HepG2 (cell line): ENCODE results near the gene DPEP3. TPM values are rescaled to one million over a fixed set of nuclear protein-coding genes. Genes with fewer than 3 reads are reported as not detected.

Experiments
- ARNTL ChIP-seq: sonication (generic); formaldehyde crosslinking; IDR thresholded peaks from 2 replicates; pipeline ENCODE4 v1.4.0; 2020; ENCODE audit warnings: mild to moderate bottlenecking, missing genetic modification reagents
- CCDC6 ChIP-seq: sonication (generic); formaldehyde crosslinking; IDR thresholded peaks from 2 replicates; pipeline ENCODE4 v1.8.1; 2022; ENCODE audit warnings: mild to moderate bottlenecking, missing genetic modification reagents, moderate library complexity
- EEA1 ChIP-seq: sonication (generic); formaldehyde crosslinking; IDR thresholded peaks from 2 replicates; pipeline ENCODE4 v1.5.1; 2020; ENCODE audit warnings: mild to moderate bottlenecking, missing genetic modification reagents, borderline replicate concordance
- FOXP1 ChIP-seq, 2 experiments: fragments of 450-650 bp in 1 of 2; IDR thresholded peaks; 2 replicates each; pipeline ENCODE4 v1.6.1; 2017 to 2018; ENCODE audit warnings: antibody characterized with exemption in 1 of 2
- KDM5A ChIP-seq: fragments of 200-600 bp; sonication (generic); IDR thresholded peaks from 2 replicates; pipeline ENCODE4 v1.7.0; 2018; ENCODE audit warnings: antibody characterized with exemption, mild to moderate bottlenecking, low read length, borderline replicate concordance
- MTF1 ChIP-seq: sonication (generic); formaldehyde crosslinking; IDR thresholded peaks from 2 replicates; pipeline ENCODE4 v1.5.0; 2020; ENCODE audit warnings: missing genetic modification reagents
- NCOA5 ChIP-seq: sonication (generic); formaldehyde crosslinking; IDR thresholded peaks from 2 replicates; pipeline ENCODE4 v1.4.0; 2020; ENCODE audit warnings: missing genetic modification reagents
- NFYB ChIP-seq: sonication (generic); formaldehyde crosslinking; IDR thresholded peaks from 2 replicates; pipeline ENCODE4 v1.4.0; 2020; ENCODE audit warnings: missing genetic modification reagents
- PAF1 ChIP-seq: IDR thresholded peaks from 2 replicates; pipeline ENCODE4 v1.6.1; 2016; ENCODE audit warnings: missing genetic modification reagents, missing compliant biosample characterization
- RNF2 ChIP-seq: fragments of 450-650 bp; conservative IDR thresholded peaks from 2 replicates; pipeline ENCODE4 v1.6.1; 2016; ENCODE audit warnings: low read depth
- SKI ChIP-seq: fragments of 450-650 bp; IDR thresholded peaks from one replicate; pipeline ENCODE4 v1.6.1; 2018; ENCODE audit warnings: mild to moderate bottlenecking; ENCODE audit not compliant: partially characterized antibody
- SRSF1 ChIP-seq: fragments of 200-400 bp; formaldehyde crosslinking; optimal IDR thresholded peaks from 2 replicates; pipeline ENCODE3; 2017; ENCODE audit warnings: mild to moderate bottlenecking, low read depth, low read length, moderate library complexity
- STAT5B ChIP-seq: sonication (generic); formaldehyde crosslinking; IDR thresholded peaks from 2 replicates; pipeline ENCODE4 v1.4.0; 2020; ENCODE audit warnings: missing genetic modification reagents
- TEAD3 ChIP-seq: optimal IDR thresholded peaks from 2 replicates; pipeline ENCODE3; 2016; ENCODE audit warnings: borderline replicate concordance
- TFAP4 ChIP-seq: sonication (generic); IDR thresholded peaks from 2 replicates; pipeline ENCODE4 v1.6.1; 2016; ENCODE audit warnings: low read depth, borderline replicate concordance
- TOPORS ChIP-seq: sonication (generic); formaldehyde crosslinking; IDR thresholded peaks from 2 replicates; pipeline ENCODE4 v1.8.0; 2023; ENCODE audit warnings: mild to moderate bottlenecking, missing genetic modification reagents
- ZC3H13 ChIP-seq: sonication (generic); formaldehyde crosslinking; IDR thresholded peaks from 2 replicates; pipeline ENCODE4 v1.8.1; 2023; ENCODE audit warnings: mild to moderate bottlenecking, missing genetic modification reagents, moderate library complexity
- ZFP36L1 ChIP-seq: sonication (generic); formaldehyde crosslinking; IDR thresholded peaks from 2 replicates; pipeline ENCODE4 v1.8.0; 2022; ENCODE audit warnings: mild to moderate bottlenecking, missing genetic modification reagents, moderate library complexity
- ZFP82 ChIP-seq: sonication (generic); formaldehyde crosslinking; IDR thresholded peaks from 2 replicates; pipeline ENCODE4 v1.5.1; 2020; ENCODE audit warnings: mild to moderate bottlenecking, missing genetic modification reagents, borderline replicate concordance
- ZNF160 ChIP-seq: sonication (generic); formaldehyde crosslinking; IDR thresholded peaks from 2 replicates; pipeline ENCODE4 v1.8.0; 2022; ENCODE audit warnings: mild to moderate bottlenecking, inconsistent platforms, missing genetic modification reagents
- ZNF256 ChIP-seq: sonication (generic); formaldehyde crosslinking; conservative IDR thresholded peaks from 2 replicates; pipeline ENCODE4 v1.4.0; 2020; ENCODE audit warnings: missing genetic modification reagents
- ZNF264 ChIP-seq: sonication (generic); formaldehyde crosslinking; IDR thresholded peaks from 2 replicates; pipeline ENCODE4 v1.4.0; 2020; ENCODE audit warnings: missing genetic modification reagents
- ZNF3 ChIP-seq: IDR thresholded peaks from 2 replicates; pipeline ENCODE4 v1.7.0; 2017; ENCODE audit warnings: inconsistent platforms
- ZNF510 ChIP-seq: sonication (generic); formaldehyde crosslinking; IDR thresholded peaks from 2 replicates; pipeline ENCODE4 v1.4.0; 2020; ENCODE audit warnings: low read depth, mild to moderate bottlenecking, missing genetic modification reagents
- ZNF512B ChIP-seq: sonication (generic); formaldehyde crosslinking; IDR thresholded peaks from 2 replicates; pipeline ENCODE4 v1.5.1; 2020; ENCODE audit warnings: missing genetic modification reagents, mild to moderate bottlenecking, borderline replicate concordance
- ZNF556 ChIP-seq: sonication (generic); formaldehyde crosslinking; IDR thresholded peaks from 2 replicates; pipeline ENCODE4 v1.4.0; 2020; ENCODE audit warnings: mild to moderate bottlenecking, missing genetic modification reagents, borderline replicate concordance
- ZNF672 ChIP-seq: sonication (generic); formaldehyde crosslinking; IDR thresholded peaks from 2 replicates; pipeline ENCODE4 v1.8.1; 2022; ENCODE audit warnings: missing genetic modification reagents
- ZNF713 ChIP-seq: sonication (generic); formaldehyde crosslinking; IDR thresholded peaks from 2 replicates; pipeline ENCODE4 v1.4.0; 2020; ENCODE audit warnings: mild to moderate bottlenecking, missing genetic modification reagents
- ZNF788 ChIP-seq: sonication (generic); formaldehyde crosslinking; IDR thresholded peaks from 2 replicates; pipeline ENCODE4 v1.5.0; 2020; ENCODE audit warnings: mild to moderate bottlenecking, missing genetic modification reagents, borderline replicate concordance
- ZSCAN25 ChIP-seq: sonication (generic); formaldehyde crosslinking; IDR thresholded peaks from 2 replicates; pipeline ENCODE4 v1.8.0; 2022; ENCODE audit warnings: mild to moderate bottlenecking, missing genetic modification reagents
- polyA plus RNA-seq, 8 experiments: library from polyadenylated mRNA; depleted of rRNA in 3 of 8; stranded (reverse) in 7 of 8; unstranded in 1 of 8; fragments of >200 nt; fragmentation: Illumina TruSeq in 4 of 8; extraction: Trizol in 4 of 8; gene quantifications; 2 replicates each; pipeline versions ENCODE4 v1.2.1 to v1.2.3, GENCODE V29; 2011 to 2016; ENCODE audit warnings: low read depth in 4 of 8, missing spikeins in 1 of 8, mixed read lengths in 1 of 8; ENCODE audit not compliant: insufficient read depth in 1 of 8
- total RNA-seq, 5 experiments: library from RNA; depleted of rRNA; stranded (reverse); fragments of >200 nt; fragmentation: Illumina TruSeq; extraction: Trizol; gene quantifications; 2 replicates each; pipeline ENCODE4 v1.2.3, GENCODE V29; 2016; ENCODE audit warnings: low read depth in 1 of 5

The DPEP3 gene
- total and polyA plus RNA-seq, 2 of the 13 experiments (the other 11 are each of a cell fraction or from before 2014, with no cell fraction given) = not detected

- TF ChIP-seq CCDC6 (CRISPR knock-in tag) (0 out of 2 replicates have a peak, but pooled peaks have one; percentile 33), FOXP1 (IDR thresholded peaks at IDR 0.05) (no peak), FOXP1 (CRISPR knock-in tag; IDR thresholded peaks at IDR 0.05) (no peak), ZNF512B (CRISPR knock-in tag) (peak; percentile 80; the same call in 1 of the 2 replicates), ZNF556 (CRISPR knock-in tag) (peak; percentile 72; the same call in 1 of the 2 replicates), RNF2 (no peak), ZSCAN25 (CRISPR knock-in tag) (no peak; the same call in 1 of the 2 replicates), ZFP82 (no peak), PAF1 (CRISPR knock-in tag) (no peak), MTF1 (no peak), ZC3H13 (CRISPR knock-in tag) (no peak), TEAD3 (no peak), STAT5B (CRISPR knock-in tag) (0 out of 2 replicates have a peak, but pooled peaks have one; percentile 4), ZNF256 (CRISPR knock-in tag) (no peak), SRSF1 (no peak), TOPORS (no peak), ZNF510 (CRISPR knock-in tag) (no peak), ZNF264 (CRISPR knock-in tag) (no peak), NCOA5 (CRISPR knock-in tag) (no peak), SKI (no peak), ARNTL (CRISPR knock-in tag) (0 out of 2 replicates have a peak, but pooled peaks have one; percentile 49), ZFP36L1 (CRISPR knock-in tag) (no peak), TFAP4 (no peak), ZNF672 (CRISPR knock-in tag) (no peak), ZNF3 (CRISPR knock-in tag) (no peak), KDM5A (no peak), EEA1 (CRISPR knock-in tag) (no peak), ZNF160 (CRISPR knock-in tag) (no peak), ZNF713 (CRISPR knock-in tag) (0 out of 2 replicates have a peak, but pooled peaks have one; percentile 57), ZNF788 (no peak), NFYB (CRISPR knock-in tag) (no peak)
Observed at GRCh38 chr16:67966549-67967182, 13.6 kb downstream of the DPEP3 start (continued).
